ENCODE measurements around the gene GUCY1A1. TPM values are rescaled to one million over a fixed set of nuclear protein-coding genes. Genes with fewer than 3 reads are reported as not detected.

The GUCY1A1 gene
- total RNA-seq, 1 donor from 2014 or later: 29.4 TPM

GRCh38 chr4:155713911-155714310, 47.3 kb downstream of the GUCY1A1 start:
- no peaks in the 10 kb centered on the region for H3K4me1 Mint-ChIP-seq (ENCODE audit: low read depth)
- no peak overlapping the region for H3K27ac Mint-ChIP-seq (ENCODE audit: unreplicated experiment)

GRCh38 chr4:155722336-155722735, 55.7 kb downstream of the GUCY1A1 start:
- DNase-seq (ENCODE audit: low spot score): no peak
- TF ChIP-seq CTCF (IDR thresholded peaks at IDR 0.05): no peak
- no peak overlapping the region for H3K27ac Mint-ChIP-seq (ENCODE audit: unreplicated experiment)
- H3K27me3 Mint-ChIP-seq (ENCODE audit: low read depth): peaks cover 1% of the 10 kb centered on the region
- no peak overlapping the region for H3K4me3 Mint-ChIP-seq (ENCODE audit: unreplicated experiment)
- peaks cover 3% of the 10 kb centered on the region for H3K4me1 Mint-ChIP-seq (ENCODE audit: low read depth)
- H3K9me3 Mint-ChIP-seq (ENCODE audit: low read depth): no peaks in the 10 kb centered on the region
- peaks cover 29% of the 10 kb centered on the region for H3K36me3 Mint-ChIP-seq (ENCODE audit: low read depth)

More at GRCh38 chr4:155713911-155714310, 47.3 kb downstream of the GUCY1A1 start:
- H3K27me3 Mint-ChIP-seq (ENCODE audit: low read depth): peaks cover 5% of the 10 kb centered on the region
- DNase-seq (ENCODE audit: low spot score): no peak
- H3K36me3 Mint-ChIP-seq (ENCODE audit: low read depth): peaks cover 34% of the 10 kb centered on the region
- TF ChIP-seq CTCF (IDR thresholded peaks at IDR 0.05): no peak
- H3K9me3 Mint-ChIP-seq (ENCODE audit: low read depth): no peaks in the 10 kb centered on the region
- no peak overlapping the region for H3K4me3 Mint-ChIP-seq (ENCODE audit: unreplicated experiment)

- Mint-ChIP-seq H3K4me3 (ENCODE audit: unreplicated experiment) (no peak overlapping the region), H3K27me3 (ENCODE audit: low read depth) (peaks cover 1% of the 10 kb centered on the region), H3K4me1 (ENCODE audit: low read depth) (peaks cover 3% of the 10 kb centered on the region), H3K27ac (ENCODE audit: unreplicated experiment) (no peak overlapping the region), H3K36me3 (ENCODE audit: low read depth) (peaks cover 26% of the 10 kb centered on the region), H3K9me3 (ENCODE audit: low read depth) (no peaks in the 10 kb centered on the region)
- no peak for TF ChIP-seq CTCF (IDR thresholded peaks at IDR 0.05)
- DNase-seq (ENCODE audit: low spot score): no peak
These were observed 56.3 kb downstream of the GUCY1A1 start for GRCh38 chr4:155722816-155723499.

DNA sequence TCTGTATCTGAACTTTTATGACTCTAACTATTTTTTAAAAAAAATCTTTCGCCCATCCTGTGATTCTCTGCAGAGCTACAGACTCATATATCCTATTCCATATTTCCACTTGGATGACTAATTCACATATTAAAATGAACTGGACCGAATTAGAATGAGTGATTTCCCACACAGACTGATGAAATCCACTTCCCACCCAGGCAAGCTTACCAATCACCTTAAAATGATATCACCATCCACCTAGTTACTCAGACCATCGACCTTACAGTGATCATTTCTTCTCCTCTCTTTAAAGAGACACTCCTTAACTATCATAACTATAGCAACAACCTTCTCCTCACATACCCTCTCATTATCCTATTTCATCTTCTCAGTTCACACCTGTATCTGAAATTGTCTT, 58.1 kb downstream of the GUCY1A1 start:
- DNase-seq (ENCODE audit: low spot score): no peak
- Mint-ChIP-seq H3K27me3 (ENCODE audit: low read depth) (peaks cover 1% of the 10 kb centered on the region), H3K4me1 (ENCODE audit: low read depth) (peaks cover 3% of the 10 kb centered on the region), H3K36me3 (ENCODE audit: low read depth) (peaks cover 25% of the 10 kb centered on the region), H3K4me3 (ENCODE audit: unreplicated experiment) (no peak overlapping the region), H3K9me3 (ENCODE audit: low read depth) (no peaks in the 10 kb centered on the region), H3K27ac (ENCODE audit: unreplicated experiment) (no peak overlapping the region)
- no peak for TF ChIP-seq CTCF (IDR thresholded peaks at IDR 0.05)

- no peak for TF ChIP-seq CTCF (IDR thresholded peaks at IDR 0.05)
- no peak overlapping the region for H3K4me3 Mint-ChIP-seq (ENCODE audit: unreplicated experiment)
- peaks cover 3% of the 10 kb centered on the region for H3K36me3 Mint-ChIP-seq (ENCODE audit: low read depth)
- no peak overlapping the region for H3K27ac Mint-ChIP-seq (ENCODE audit: unreplicated experiment)
- H3K4me1 Mint-ChIP-seq (ENCODE audit: low read depth): peaks cover 8% of the 10 kb centered on the region
- no peaks in the 10 kb centered on the region for H3K9me3 Mint-ChIP-seq (ENCODE audit: low read depth)
- no peak for DNase-seq (ENCODE audit: low spot score)
- peaks cover 1% of the 10 kb centered on the region for H3K27me3 Mint-ChIP-seq (ENCODE audit: low read depth)
These were observed 67.4 kb downstream of the GUCY1A1 start for GRCh38 chr4:155734065-155734464.
